Ammon's horn (tissue), 1 donor: ENCODE measurements around the gene C1QTNF7.
A peak's percentile ranks its signal among the peaks of the same experiment; 100 is the strongest.

Experiments
- DNase-seq: peaks from one replicate; pipeline ENCODE4 v3.0.0-alpha.2; 2016; ENCODE audit warnings: low spot score

The C1QTNF7 gene

GRCh38 chr4:15427701-15428100, at the start of gene C1QTNF7:
Gene C1QTNF7 (plus strand): TSS chr4:15428033. CDS start chr4:15435744, 7,711 bp downstream.
- no peak for DNase-seq

GRCh38 chr4:15378062-15378461, 49.8 kb upstream of the C1QTNF7 start:
- no peak for DNase-seq

GRCh38 chr4:15378493-15378892, 49.3 kb upstream of the C1QTNF7 start:
- no peak for DNase-seq

- peak; percentile 30 for DNase-seq
These were observed 46.0 kb upstream of the C1QTNF7 start for GRCh38 chr4:15381806-15382338.

GRCh38 chr4:15382669-15383273, 45.1 kb upstream of the C1QTNF7 start:
- no peak for DNase-seq

GRCh38 chr4:15385515-15385914, 42.3 kb upstream of the C1QTNF7 start:
- no peak for DNase-seq

GRCh38 chr4:15385928-15386327, 41.9 kb upstream of the C1QTNF7 start:
- DNase-seq, result peak; percentile 22

- no peak for DNase-seq
These were observed 37.3 kb upstream of the C1QTNF7 start for GRCh38 chr4:15390494-15390893.

GRCh38 chr4:15392053-15392805, 35.6 kb upstream of the C1QTNF7 start:
- no peak for DNase-seq

- no peak for DNase-seq
These were observed 32.5 kb upstream of the C1QTNF7 start for GRCh38 chr4:15395311-15395710.

- peak; percentile 49 for DNase-seq
These were observed 31.6 kb upstream of the C1QTNF7 start for GRCh38 chr4:15396157-15396800.

GRCh38 chr4:15398001-15398400, 29.8 kb upstream of the C1QTNF7 start:
- no peak for DNase-seq

GRCh38 chr4:15398732-15399131, 29.1 kb upstream of the C1QTNF7 start:
- no peak for DNase-seq

- no peak for DNase-seq
These were observed 27.6 kb upstream of the C1QTNF7 start for GRCh38 chr4:15400226-15400625.

GRCh38 chr4:15400981-15401671, 26.7 kb upstream of the C1QTNF7 start:
- peak; percentile 73 for DNase-seq

- no peak for DNase-seq
These were observed 25.7 kb upstream of the C1QTNF7 start for GRCh38 chr4:15402146-15402545.

- peak; percentile 26 for DNase-seq
These were observed 24.9 kb upstream of the C1QTNF7 start for GRCh38 chr4:15402974-15403373.

- DNase-seq, result no peak
These were observed 22.8 kb upstream of the C1QTNF7 start for GRCh38 chr4:15405018-15405417.

- no peak for DNase-seq
These were observed 17.1 kb upstream of the C1QTNF7 start for GRCh38 chr4:15410750-15411149.

- no peak for DNase-seq
These were observed 15.4 kb upstream of the C1QTNF7 start for GRCh38 chr4:15412461-15412860.

GRCh38 chr4:15413010-15413622, 14.7 kb upstream of the C1QTNF7 start:
- DNase-seq, result no peak

GRCh38 chr4:15413623-15414019, 14.2 kb upstream of the C1QTNF7 start:
- no peak for DNase-seq
